ENCODE measurements around the gene TRMT44. TPM values are rescaled to one million over a fixed set of nuclear protein-coding genes. Genes with fewer than 3 reads are reported as not detected.
"Not testable (repeated sequence)": the region's sequence is repeated elsewhere in the genome, so short reads cannot be mapped to it uniquely, and the experiment has no call there.

The TRMT44 gene
- total RNA-seq, 1 experiment from 2014 or later: 23.4 TPM

DNA sequence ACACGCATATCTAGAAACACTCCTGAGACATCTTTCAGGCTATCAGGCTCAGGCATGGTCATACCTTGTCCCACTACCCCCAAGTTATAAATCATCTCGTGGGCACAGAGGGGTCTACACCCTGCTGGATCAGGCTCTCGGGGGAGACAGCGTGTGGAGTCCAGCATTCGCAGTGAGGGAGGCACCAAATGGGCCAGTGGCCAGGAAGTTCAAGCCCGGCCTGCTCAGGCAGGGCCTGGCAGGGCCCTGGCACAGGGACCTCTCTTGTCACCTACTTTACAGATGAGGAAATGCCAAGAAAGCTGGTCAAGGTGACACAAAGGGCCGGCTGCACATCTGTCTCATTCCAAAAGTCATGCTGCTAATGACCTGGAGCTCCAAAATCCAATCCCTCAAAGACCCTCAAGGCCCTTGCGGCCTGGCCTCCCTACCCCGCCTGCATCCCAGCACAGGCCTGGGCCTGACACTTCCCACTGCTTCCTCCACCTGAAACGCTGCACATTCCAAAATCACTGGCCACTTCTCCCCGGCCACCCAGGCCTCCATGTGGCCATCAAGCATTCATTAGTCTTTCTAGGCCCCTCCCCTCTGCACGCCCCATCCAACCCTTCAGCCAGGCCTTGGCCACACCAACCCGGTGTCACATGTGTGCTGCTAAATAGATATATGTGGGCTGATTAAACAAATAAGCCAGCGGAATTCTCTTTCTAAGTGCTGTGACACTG lies 35.6 kb upstream of the TRMT44 start:
- H3K4me1 Mint-ChIP-seq (ENCODE audit: low read depth, unreplicated experiment): no peaks in the 10 kb centered on the region
- intact Hi-C loops (cut with micrococcal nuclease; ENCODE audit: unreplicated experiment): no loop called here
- no peak overlapping the region for H3K27ac Mint-ChIP-seq (ENCODE audit: unreplicated experiment)
- H3K36me3 ChIP-seq (ENCODE audit: control insufficient read depth, insufficient read depth, low read length): no peaks in the 10 kb centered on the region; the same call in 1 of the 2 replicates
- H3K4me3 ChIP-seq (ENCODE audit: low read depth, low read length): no peak overlapping the region
- no peaks in the 10 kb centered on the region for H3K36me3 Mint-ChIP-seq (ENCODE audit: insufficient read depth, unreplicated experiment)
- no peaks in the 10 kb centered on the region for H3K9me3 ChIP-seq
- no peaks in the 10 kb centered on the region for H3K4me1 ChIP-seq
- POLR2A ChIA-PET: no interaction called here
- no peaks in the 10 kb centered on the region for H3K9me3 Mint-ChIP-seq (ENCODE audit: unreplicated experiment)
- no peaks in the 10 kb centered on the region for H3K27me3 Mint-ChIP-seq (ENCODE audit: insufficient read depth, unreplicated experiment)
- no peak for DNase-seq
- TF ChIP-seq, protein P1, sequence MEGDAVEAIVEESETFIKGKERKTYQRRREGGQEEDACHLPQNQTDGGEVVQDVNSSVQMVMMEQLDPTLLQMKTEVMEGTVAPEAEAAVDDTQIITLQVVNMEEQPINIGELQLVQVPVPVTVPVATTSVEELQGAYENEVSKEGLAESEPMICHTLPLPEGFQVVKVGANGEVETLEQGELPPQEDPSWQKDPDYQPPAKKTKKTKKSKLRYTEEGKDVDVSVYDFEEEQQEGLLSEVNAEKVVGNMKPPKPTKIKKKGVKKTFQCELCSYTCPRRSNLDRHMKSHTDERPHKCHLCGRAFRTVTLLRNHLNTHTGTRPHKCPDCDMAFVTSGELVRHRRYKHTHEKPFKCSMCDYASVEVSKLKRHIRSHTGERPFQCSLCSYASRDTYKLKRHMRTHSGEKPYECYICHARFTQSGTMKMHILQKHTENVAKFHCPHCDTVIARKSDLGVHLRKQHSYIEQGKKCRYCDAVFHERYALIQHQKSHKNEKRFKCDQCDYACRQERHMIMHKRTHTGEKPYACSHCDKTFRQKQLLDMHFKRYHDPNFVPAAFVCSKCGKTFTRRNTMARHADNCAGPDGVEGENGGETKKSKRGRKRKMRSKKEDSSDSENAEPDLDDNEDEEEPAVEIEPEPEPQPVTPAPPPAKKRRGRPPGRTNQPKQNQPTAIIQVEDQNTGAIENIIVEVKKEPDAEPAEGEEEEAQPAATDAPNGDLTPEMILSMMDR (IDR thresholded peaks at IDR 0.05; ENCODE audit: insufficient read depth in 1 of 2, low read depth in 1 of 2, low read length in 1 of 2, severe bottlenecking in 1 of 2, unreplicated experiment in 1 of 2): no peak
- no peak overlapping the region for H3K4me3 Mint-ChIP-seq (ENCODE audit: unreplicated experiment)
- CTCF ChIA-PET: no interaction called here
- no peaks in the 10 kb centered on the region for H3K27me3 ChIP-seq (replicated peaks; ENCODE audit: control insufficient read depth, insufficient read depth, low read length)
- BruUV-seq (replicated peaks): no TSS peak

GRCh38 chr4:8405516-8405875 lies 35.1 kb upstream of the TRMT44 start:
- no peaks in the 10 kb centered on the region for H3K9me3 Mint-ChIP-seq (ENCODE audit: unreplicated experiment)
- DNase-seq: no peak
- H3K27me3 Mint-ChIP-seq (ENCODE audit: insufficient read depth, unreplicated experiment): no peaks in the 10 kb centered on the region
- TF ChIP-seq, protein P1 (IDR thresholded peaks at IDR 0.05; ENCODE audit: insufficient read depth in 1 of 2, low read depth in 1 of 2, low read length in 1 of 2, severe bottlenecking in 1 of 2, unreplicated experiment in 1 of 2): no peak
- no peaks in the 10 kb centered on the region for H3K4me1 ChIP-seq
- no peaks in the 10 kb centered on the region for H3K4me1 Mint-ChIP-seq (ENCODE audit: low read depth, unreplicated experiment)
- intact Hi-C loops (cut with micrococcal nuclease; ENCODE audit: unreplicated experiment): no loop called here
- no peaks in the 10 kb centered on the region for H3K36me3 Mint-ChIP-seq (ENCODE audit: insufficient read depth, unreplicated experiment)
- H3K4me3 Mint-ChIP-seq (ENCODE audit: unreplicated experiment): no peak overlapping the region
- no TSS peak for BruUV-seq (replicated peaks)
- no peaks in the 10 kb centered on the region; the same call in 1 of the 2 replicates for H3K36me3 ChIP-seq (ENCODE audit: control insufficient read depth, insufficient read depth, low read length)
- CTCF ChIA-PET: no interaction called here
- H3K27me3 ChIP-seq (replicated peaks; ENCODE audit: control insufficient read depth, insufficient read depth, low read length): no peaks in the 10 kb centered on the region
- no peak overlapping the region for H3K4me3 ChIP-seq (ENCODE audit: low read depth, low read length)
- no peaks in the 10 kb centered on the region for H3K9me3 ChIP-seq
- H3K27ac Mint-ChIP-seq (ENCODE audit: unreplicated experiment): no peak overlapping the region
- POLR2A ChIA-PET: no interaction called here

- ChIA-PET CTCF (interaction anchor here (1.0 to 1.6 kb wide), 2 partner anchors 164 to 230 kb away, joined by 3 to 4 read pairs; no protein-coding TSS in a partner anchor), POLR2A (interaction anchor here (0.6 kb wide), 1 partner anchor 146 kb away, joined by 3 read pairs; no protein-coding TSS in a partner anchor)
- H3K9me3 Mint-ChIP-seq (ENCODE audit: unreplicated experiment); H3K4me1 Mint-ChIP-seq (ENCODE audit: low read depth, unreplicated experiment); H3K36me3 ChIP-seq (ENCODE audit: control insufficient read depth, insufficient read depth, low read length); H3K27ac Mint-ChIP-seq (ENCODE audit: unreplicated experiment); H3K4me3 Mint-ChIP-seq (ENCODE audit: unreplicated experiment); H3K4me1 ChIP-seq; H3K27me3 ChIP-seq (replicated peaks; ENCODE audit: control insufficient read depth, insufficient read depth, low read length); BruUV-seq (replicated peaks); intact Hi-C loops (cut with micrococcal nuclease; ENCODE audit: unreplicated experiment); H3K9me3 ChIP-seq; H3K4me3 ChIP-seq (ENCODE audit: low read depth, low read length); H3K36me3 Mint-ChIP-seq (ENCODE audit: insufficient read depth, unreplicated experiment); H3K27me3 Mint-ChIP-seq (ENCODE audit: insufficient read depth, unreplicated experiment): not testable (repeated sequence)
- peak in 1 of 2 experiments; percentile 33 for DNase-seq
- TF ChIP-seq, protein P1 (IDR thresholded peaks at IDR 0.05; ENCODE audit: insufficient read depth in 1 of 2, low read depth in 1 of 2, low read length in 1 of 2, severe bottlenecking in 1 of 2, unreplicated experiment in 1 of 2): peak in 1 of 2 experiments; percentile 21
Observed at GRCh38 chr4:8406887-8407286, 33.7 kb upstream of the TRMT44 start.
